GM12875 (cell line): ENCODE results near the gene MYZAP.

Experiments
- H3K4me3 ChIP-seq: one replicate; pipeline ENCODE4 v1.5.1; 2011; ENCODE audit warnings: low read depth, low read length, control low read depth
- TF ChIP-seq, protein P1 (sequence below): IDR thresholded peaks from 2 replicates; pipeline ENCODE4 v1.5.1; 2011; ENCODE audit warnings: low read depth, mild to moderate bottlenecking, control low read depth, inconsistent platforms, low read length, moderate library complexity, borderline replicate concordance; ENCODE audit not compliant: insufficient read depth

The MYZAP gene

DNA sequence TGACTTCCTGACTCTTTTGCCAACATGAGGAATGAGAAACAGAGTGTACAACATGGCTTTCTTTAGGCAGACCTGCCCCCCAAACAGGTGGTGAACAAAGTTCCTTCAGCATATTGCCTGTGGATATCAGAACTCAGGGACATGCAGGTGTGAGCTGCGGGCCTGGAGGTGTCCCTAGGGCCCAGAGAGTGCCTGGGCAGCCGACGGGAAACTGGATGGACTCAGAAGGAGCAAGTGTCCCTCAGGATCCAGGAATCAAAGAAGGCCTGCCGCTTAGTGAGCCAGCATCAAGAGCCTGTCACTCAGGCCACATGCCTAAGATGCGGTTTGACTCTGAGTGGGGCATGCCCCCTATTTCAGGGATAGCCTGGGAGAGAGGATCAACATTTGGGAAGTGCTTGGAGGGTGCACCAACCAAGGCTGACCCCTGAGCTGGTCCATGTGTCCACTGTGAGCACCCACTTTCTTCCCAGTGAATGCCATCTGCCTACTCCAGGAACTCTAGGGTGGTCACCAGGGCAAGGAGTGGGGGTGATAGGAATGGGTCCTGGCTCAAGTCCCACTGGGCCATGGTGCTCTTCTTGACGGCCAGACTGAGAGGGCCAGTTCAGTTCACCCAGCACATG lies 98.8 kb downstream of the MYZAP start:
- TF ChIP-seq, protein P1, sequence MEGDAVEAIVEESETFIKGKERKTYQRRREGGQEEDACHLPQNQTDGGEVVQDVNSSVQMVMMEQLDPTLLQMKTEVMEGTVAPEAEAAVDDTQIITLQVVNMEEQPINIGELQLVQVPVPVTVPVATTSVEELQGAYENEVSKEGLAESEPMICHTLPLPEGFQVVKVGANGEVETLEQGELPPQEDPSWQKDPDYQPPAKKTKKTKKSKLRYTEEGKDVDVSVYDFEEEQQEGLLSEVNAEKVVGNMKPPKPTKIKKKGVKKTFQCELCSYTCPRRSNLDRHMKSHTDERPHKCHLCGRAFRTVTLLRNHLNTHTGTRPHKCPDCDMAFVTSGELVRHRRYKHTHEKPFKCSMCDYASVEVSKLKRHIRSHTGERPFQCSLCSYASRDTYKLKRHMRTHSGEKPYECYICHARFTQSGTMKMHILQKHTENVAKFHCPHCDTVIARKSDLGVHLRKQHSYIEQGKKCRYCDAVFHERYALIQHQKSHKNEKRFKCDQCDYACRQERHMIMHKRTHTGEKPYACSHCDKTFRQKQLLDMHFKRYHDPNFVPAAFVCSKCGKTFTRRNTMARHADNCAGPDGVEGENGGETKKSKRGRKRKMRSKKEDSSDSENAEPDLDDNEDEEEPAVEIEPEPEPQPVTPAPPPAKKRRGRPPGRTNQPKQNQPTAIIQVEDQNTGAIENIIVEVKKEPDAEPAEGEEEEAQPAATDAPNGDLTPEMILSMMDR = no peak
- no peak overlapping the region for H3K4me3 ChIP-seq

DNA sequence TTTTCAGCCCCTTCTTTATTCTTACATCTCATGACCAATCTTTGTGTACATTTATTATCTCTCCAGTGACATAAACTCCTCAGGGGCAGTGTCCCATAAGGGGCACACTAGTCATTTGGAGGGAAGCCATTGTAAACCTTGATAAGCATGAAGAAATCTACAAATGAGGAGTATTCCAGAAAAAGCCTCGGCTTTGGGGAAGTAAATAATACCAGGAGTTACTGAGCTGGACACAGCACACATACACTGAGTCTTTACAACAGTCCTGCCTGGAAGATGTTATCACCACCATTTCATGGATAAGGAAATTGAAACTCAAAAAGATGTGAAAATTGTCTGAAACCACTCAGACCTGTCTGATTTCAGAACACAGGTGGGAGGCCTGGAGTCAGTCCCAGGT lies 99.4 kb downstream of the MYZAP start:
- TF ChIP-seq, protein P1 = no peak
- H3K4me3 ChIP-seq = no peak overlapping the region

DNA sequence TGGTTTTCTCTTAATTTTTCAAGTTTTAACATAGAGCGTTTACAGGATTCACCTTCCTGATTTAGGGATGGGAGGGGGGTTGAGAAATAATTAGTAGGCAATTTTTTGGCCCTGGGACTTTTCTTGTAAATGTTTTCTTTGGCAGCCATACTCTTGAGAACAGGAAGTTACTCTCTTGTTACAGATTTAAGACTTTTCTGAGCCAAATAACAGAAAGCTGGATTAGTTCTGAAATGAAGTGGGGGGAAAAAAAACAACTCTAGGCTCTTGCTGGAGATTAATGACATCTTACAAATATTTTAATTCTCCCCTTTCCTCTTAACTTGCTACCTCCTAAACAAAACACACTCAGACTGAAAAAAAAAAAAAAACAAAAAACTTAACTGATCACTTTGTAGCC lies 101.0 kb downstream of the MYZAP start:
- no peak overlapping the region for H3K4me3 ChIP-seq
- TF ChIP-seq, protein P1 = no peak

DNA sequence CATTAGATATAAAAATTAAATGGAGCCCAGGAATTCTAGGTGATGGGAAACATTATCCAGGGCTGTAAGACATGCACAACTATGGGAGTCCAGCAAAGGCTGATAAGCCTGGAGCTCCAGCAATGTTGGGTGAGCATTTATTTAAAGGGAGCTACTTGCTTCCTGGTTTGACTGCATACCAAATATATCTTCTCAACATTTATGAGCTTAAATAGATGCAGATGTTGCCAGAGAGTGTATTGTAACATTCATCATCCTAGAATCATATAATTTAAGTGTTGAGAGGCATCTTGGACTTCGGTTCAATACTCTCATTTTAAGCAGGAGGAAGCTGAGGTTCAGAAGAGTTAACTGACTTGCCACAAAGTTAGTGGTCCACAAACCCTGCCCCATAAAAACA lies 102.6 kb downstream of the MYZAP start:
- H3K4me3 ChIP-seq = no peak overlapping the region
- TF ChIP-seq, protein P1 = no peak

DNA sequence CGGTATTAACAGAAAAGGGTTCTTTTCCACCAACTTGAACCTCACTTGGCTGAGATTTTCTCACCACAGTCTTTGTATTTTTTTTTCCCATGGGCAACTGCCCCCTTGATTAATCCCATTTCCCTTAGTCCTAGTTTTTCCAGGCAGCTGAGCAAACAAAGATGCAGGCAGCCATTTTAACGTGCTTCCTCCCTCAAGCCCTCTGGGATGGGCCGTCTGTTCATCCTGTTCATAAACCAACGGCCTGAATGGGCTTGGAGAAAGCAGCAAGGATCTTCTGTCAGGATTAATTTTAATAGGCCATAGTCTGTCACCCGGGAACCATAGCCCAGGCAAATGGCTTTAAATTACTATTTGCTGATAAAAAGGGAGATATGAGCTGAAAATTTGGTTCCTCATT lies 104.4 kb downstream of the MYZAP start:
- TF ChIP-seq, protein P1 = no peak

DNA sequence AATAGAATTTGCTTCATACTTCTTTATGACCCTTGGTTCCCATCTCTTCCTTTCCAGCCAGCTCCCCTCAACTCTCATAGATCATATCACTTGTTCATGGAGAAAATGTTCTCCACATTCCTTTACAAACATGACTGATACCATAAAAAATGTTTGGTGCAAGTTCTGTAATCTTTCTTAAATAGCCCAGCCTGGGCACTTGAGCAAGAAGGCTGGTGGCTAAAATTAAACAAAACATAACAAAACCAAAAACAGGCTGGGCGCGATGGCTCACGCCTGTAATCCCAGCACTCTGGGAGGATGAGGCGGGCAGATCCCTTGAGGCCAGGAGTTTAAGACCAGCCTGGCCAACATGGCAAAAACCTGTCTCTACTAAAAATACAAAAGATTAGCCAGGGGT lies 105.9 kb downstream of the MYZAP start:
- TF ChIP-seq, protein P1 = no peak

More for the DNA sequence above, 104.4 kb downstream of the MYZAP start:
- no peak overlapping the region for H3K4me3 ChIP-seq

DNA sequence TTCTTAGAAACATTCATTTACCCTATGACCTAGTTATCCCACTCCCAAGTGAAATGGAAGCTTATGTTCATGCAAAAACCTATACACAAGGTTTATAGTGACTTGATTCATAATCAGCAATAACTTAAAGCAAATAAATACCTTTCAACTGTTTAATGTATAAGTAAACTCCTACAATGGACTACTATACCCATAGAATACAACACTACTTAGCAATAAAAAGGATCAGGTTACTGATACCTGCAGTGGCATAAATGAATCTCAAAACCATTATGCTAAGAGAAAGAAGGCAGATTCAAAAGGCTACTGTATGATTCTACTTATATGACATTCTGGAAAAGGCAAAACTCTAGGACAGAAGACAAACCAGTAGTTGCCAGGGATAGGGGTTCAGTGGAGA lies 106.5 kb downstream of the MYZAP start:
- H3K4me3 ChIP-seq = no peak overlapping the region
- TF ChIP-seq, protein P1 = no peak

More for the DNA sequence above, 105.9 kb downstream of the MYZAP start:
- no peak overlapping the region for H3K4me3 ChIP-seq
